ENCODE data around the gene SPOUT1.
"Not testable (repeated sequence)": the region's sequence is repeated elsewhere in the genome, so short reads cannot be mapped to it uniquely, and the experiment has no call there.

Gene SPOUT1

GRCh38 chr9:128851779-128852600 lies 22.4 kb upstream of the SPOUT1 start:
- not testable (repeated sequence) for H3K27ac ChIP-seq (ENCODE audit: low read length); H3K27me3 ChIP-seq (ENCODE audit: insufficient read depth, low read length, poor library complexity); H2AFZ ChIP-seq (ENCODE audit: low read depth, low read length); H3K9ac ChIP-seq (ENCODE audit: low read depth, low read length); H3K79me2 ChIP-seq (ENCODE audit: insufficient read depth, low read length); H3K4me1 ChIP-seq (ENCODE audit: insufficient read depth, low read length); H3K36me3 ChIP-seq (ENCODE audit: insufficient read depth, low read length); ATAC-seq (ENCODE audit: insufficient read depth, low read depth); H3K4me2 ChIP-seq (ENCODE audit: insufficient read depth, low read length); H3K9me3 ChIP-seq (ENCODE audit: insufficient read depth, low read length, severe bottlenecking); H3K4me3 ChIP-seq (ENCODE audit: low read depth in 1 of 2, low read length in 2 of 2); H4K20me1 ChIP-seq (ENCODE audit: insufficient read depth, low read length)
- DNase-seq, result peak; percentile 13
- TF ChIP-seq CTCF (IDR thresholded peaks at IDR 0.05; ENCODE audit: borderline replicate concordance, extremely low read depth, low read length, poor library complexity, severe bottlenecking), result peak; percentile 41

DNA sequence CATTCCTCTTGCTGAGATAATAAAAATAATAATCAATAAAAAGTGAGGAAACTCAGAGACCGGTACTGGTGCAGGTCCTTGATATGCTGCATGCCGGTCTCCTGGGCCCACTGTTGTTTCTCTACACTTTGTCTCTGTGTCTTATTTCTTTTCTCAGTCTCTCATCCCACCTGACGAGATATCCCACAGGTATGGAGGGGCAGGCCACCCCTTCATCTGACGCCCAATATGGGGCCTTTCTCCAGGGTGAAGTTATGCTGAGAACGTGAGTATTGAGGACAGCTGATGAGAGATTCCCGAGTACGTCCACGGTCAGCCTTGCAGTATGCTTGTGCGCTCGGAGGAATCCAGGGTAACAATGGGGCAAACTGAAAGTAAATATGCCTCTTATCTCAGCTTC lies 21.4 kb upstream of the SPOUT1 start:
- H3K27ac ChIP-seq (ENCODE audit: low read length); ATAC-seq (ENCODE audit: insufficient read depth, low read depth); H3K4me2 ChIP-seq (ENCODE audit: insufficient read depth, low read length): not testable (repeated sequence)

DNA sequence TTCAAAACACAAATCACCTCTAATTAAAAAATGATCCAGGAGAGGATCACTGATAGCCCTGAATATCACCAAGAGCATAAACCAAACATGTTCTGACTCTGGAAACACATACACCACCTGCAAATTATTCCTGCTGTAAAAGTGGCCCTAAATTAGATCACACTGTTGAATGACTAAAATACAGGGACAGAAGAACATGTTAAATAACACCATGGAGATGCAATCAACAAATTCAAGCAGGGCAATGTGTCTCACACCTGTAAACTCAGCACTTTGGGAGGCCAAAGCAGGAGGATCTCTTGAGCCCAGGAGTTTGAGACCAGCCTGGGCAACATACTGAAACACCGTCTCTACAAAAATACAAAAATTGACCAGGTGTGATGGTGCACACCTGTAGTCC lies 18.2 kb upstream of the SPOUT1 start:
- TF ChIP-seq EZH2 (IDR thresholded peaks at IDR 0.05; ENCODE audit: borderline replicate concordance, low read depth, low read length, severe bottlenecking) (no peak), CTCF (IDR thresholded peaks at IDR 0.05; ENCODE audit: borderline replicate concordance, extremely low read depth, low read length, poor library complexity, severe bottlenecking) (no peak)
- ATAC-seq (ENCODE audit: insufficient read depth, low read depth) (no peak), DNase-seq (no peak)
- no peak overlapping the region for H2AFZ ChIP-seq (ENCODE audit: low read depth, low read length)
- no peaks in the 10 kb centered on the region for H3K79me2 ChIP-seq (ENCODE audit: insufficient read depth, low read length)
- H3K4me2 ChIP-seq (ENCODE audit: insufficient read depth, low read length), result no peak overlapping the region
- H3K36me3 ChIP-seq (ENCODE audit: insufficient read depth, low read length), result no peaks in the 10 kb centered on the region
- no peaks in the 10 kb centered on the region for H3K27me3 ChIP-seq (ENCODE audit: insufficient read depth, low read length, poor library complexity)
- no peaks in the 10 kb centered on the region for H3K4me1 ChIP-seq (ENCODE audit: insufficient read depth, low read length)
- H3K9ac ChIP-seq (ENCODE audit: low read depth, low read length), result no peak overlapping the region
- H3K27ac ChIP-seq (ENCODE audit: low read length), result no peak overlapping the region
- no peak overlapping the region for H3K4me3 ChIP-seq (ENCODE audit: low read depth in 1 of 2, low read length in 2 of 2)
- H4K20me1 ChIP-seq (ENCODE audit: insufficient read depth, low read length), result no peaks in the 10 kb centered on the region
- peaks cover 3% of the 10 kb centered on the region for H3K9me3 ChIP-seq (ENCODE audit: insufficient read depth, low read length, severe bottlenecking)

More for the DNA sequence above, 21.4 kb upstream of the SPOUT1 start:
- not testable (repeated sequence) for H3K4me1 ChIP-seq (ENCODE audit: insufficient read depth, low read length); H3K9me3 ChIP-seq (ENCODE audit: insufficient read depth, low read length, severe bottlenecking); H4K20me1 ChIP-seq (ENCODE audit: insufficient read depth, low read length); DNase-seq; H3K4me3 ChIP-seq (ENCODE audit: low read depth in 1 of 2, low read length in 2 of 2); H3K36me3 ChIP-seq (ENCODE audit: insufficient read depth, low read length); H3K9ac ChIP-seq (ENCODE audit: low read depth, low read length); H2AFZ ChIP-seq (ENCODE audit: low read depth, low read length); H3K79me2 ChIP-seq (ENCODE audit: insufficient read depth, low read length); H3K27me3 ChIP-seq (ENCODE audit: insufficient read depth, low read length, poor library complexity)

- no peak for TF ChIP-seq CTCF (IDR thresholded peaks at IDR 0.05; ENCODE audit: borderline replicate concordance, extremely low read depth, low read length, poor library complexity, severe bottlenecking)
- no peak for TF ChIP-seq EZH2 (IDR thresholded peaks at IDR 0.05; ENCODE audit: borderline replicate concordance, low read depth, low read length, severe bottlenecking)
- Histone ChIP-seq H3K27ac (ENCODE audit: low read length) (no peak overlapping the region), H4K20me1 (ENCODE audit: insufficient read depth, low read length) (no peaks in the 10 kb centered on the region), H3K9me3 (ENCODE audit: insufficient read depth, low read length, severe bottlenecking) (peaks cover 3% of the 10 kb centered on the region), H3K4me1 (ENCODE audit: insufficient read depth, low read length) (no peaks in the 10 kb centered on the region), H3K79me2 (ENCODE audit: insufficient read depth, low read length) (no peaks in the 10 kb centered on the region), H3K4me2 (ENCODE audit: insufficient read depth, low read length) (no peak overlapping the region), H2AFZ (ENCODE audit: low read depth, low read length) (no peak overlapping the region), H3K9ac (ENCODE audit: low read depth, low read length) (no peak overlapping the region), H3K36me3 (ENCODE audit: insufficient read depth, low read length) (peaks cover 3% of the 10 kb centered on the region; the same call in 1 of the 2 replicates), H3K27me3 (ENCODE audit: insufficient read depth, low read length, poor library complexity) (no peaks in the 10 kb centered on the region), H3K4me3 (ENCODE audit: low read depth in 1 of 2, low read length in 2 of 2) (no peak overlapping the region)
- ATAC-seq (ENCODE audit: insufficient read depth, low read depth) (no peak), DNase-seq (no peak)
These were observed 17.1 kb upstream of the SPOUT1 start for GRCh38 chr9:128846680-128847030.

Measured in DND-41 (cell line).